ENCODE measurements around the gene AATF.

AATF gene

DNA sequence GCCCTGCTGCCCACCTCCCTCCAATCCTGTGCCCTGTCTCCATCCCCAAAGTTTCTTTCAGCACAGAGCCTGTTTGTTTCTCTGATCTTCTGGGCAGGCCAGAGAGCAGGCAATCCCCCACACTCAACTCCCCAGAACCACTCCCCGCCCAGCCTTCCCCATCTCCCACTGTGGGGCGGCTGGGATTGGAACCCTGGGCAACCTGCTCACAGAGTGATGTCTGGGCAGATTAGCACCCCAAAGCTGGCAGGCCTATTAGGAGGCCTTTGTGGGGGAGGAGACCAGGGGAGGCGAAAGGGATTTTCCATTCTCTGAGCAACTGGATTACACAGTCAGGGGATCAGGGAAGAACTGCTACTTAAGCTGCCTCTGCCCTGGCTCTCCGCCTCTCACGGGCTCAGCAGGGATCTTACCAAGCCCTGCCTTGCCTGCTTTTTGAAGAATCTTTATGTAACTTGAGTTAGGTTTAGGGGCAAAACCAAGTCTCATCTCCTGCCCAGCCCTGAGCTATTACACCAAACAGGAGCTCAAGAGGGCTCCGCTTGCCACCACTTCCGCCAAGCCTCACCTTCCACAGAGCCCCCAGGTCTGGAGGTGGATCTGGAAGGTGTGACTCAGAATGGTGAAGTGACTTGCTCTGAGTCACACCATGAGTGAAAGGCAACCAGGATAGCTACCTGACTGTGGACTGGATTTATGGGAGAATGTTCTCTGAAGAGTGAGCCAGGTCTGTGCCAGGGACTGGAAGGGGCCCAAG is 27.5 kb upstream of the AATF start:
- H3K4me3 ChIP-seq (ENCODE audit: low read depth, low read length): no peak overlapping the region
- no peak for TF ChIP-seq MYC (IDR thresholded peaks at IDR 0.05; ENCODE audit: low read depth, low read length)
- no peak for TF ChIP-seq POLR2A (IDR thresholded peaks at IDR 0.05; ENCODE audit: extremely low read depth, insufficient read length)
- TF ChIP-seq, protein P1, sequence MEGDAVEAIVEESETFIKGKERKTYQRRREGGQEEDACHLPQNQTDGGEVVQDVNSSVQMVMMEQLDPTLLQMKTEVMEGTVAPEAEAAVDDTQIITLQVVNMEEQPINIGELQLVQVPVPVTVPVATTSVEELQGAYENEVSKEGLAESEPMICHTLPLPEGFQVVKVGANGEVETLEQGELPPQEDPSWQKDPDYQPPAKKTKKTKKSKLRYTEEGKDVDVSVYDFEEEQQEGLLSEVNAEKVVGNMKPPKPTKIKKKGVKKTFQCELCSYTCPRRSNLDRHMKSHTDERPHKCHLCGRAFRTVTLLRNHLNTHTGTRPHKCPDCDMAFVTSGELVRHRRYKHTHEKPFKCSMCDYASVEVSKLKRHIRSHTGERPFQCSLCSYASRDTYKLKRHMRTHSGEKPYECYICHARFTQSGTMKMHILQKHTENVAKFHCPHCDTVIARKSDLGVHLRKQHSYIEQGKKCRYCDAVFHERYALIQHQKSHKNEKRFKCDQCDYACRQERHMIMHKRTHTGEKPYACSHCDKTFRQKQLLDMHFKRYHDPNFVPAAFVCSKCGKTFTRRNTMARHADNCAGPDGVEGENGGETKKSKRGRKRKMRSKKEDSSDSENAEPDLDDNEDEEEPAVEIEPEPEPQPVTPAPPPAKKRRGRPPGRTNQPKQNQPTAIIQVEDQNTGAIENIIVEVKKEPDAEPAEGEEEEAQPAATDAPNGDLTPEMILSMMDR (IDR thresholded peaks at IDR 0.05; ENCODE audit: low read depth, low read length): no peak
- TF ChIP-seq, protein P2, sequence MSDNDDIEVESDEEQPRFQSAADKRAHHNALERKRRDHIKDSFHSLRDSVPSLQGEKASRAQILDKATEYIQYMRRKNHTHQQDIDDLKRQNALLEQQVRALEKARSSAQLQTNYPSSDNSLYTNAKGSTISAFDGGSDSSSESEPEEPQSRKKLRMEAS (IDR thresholded peaks at IDR 0.05; ENCODE audit: low read depth, low read length): no peak
- DNase-seq (ENCODE audit: low read depth): no peak

DNA sequence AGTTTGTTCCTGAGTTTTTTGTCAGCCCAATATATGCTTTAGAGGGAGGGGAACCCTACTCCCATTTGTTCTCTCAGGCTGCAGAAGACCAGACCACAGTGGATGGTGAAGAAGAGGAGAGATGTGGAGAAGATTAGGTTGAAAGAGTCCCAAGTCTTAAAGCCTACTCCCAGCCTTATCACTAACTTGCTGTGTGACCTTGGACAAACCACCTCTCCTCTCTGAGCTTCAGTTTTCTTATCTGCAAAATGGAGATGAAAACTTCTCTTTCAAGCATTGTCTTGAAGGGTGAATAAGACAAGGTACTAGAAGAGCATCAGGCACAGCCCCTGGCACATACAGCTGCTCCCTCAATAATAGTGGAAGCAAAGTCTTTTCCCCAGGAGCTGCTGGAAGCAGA is 26.6 kb upstream of the AATF start:
- DNase-seq (ENCODE audit: low read depth): no peak
- no peak for TF ChIP-seq POLR2A (IDR thresholded peaks at IDR 0.05; ENCODE audit: extremely low read depth, insufficient read length)
- TF ChIP-seq, protein P2 (IDR thresholded peaks at IDR 0.05; ENCODE audit: low read depth, low read length): no peak
- no peak for TF ChIP-seq MYC (IDR thresholded peaks at IDR 0.05; ENCODE audit: low read depth, low read length)
- TF ChIP-seq, protein P1 (IDR thresholded peaks at IDR 0.05; ENCODE audit: low read depth, low read length): no peak
- no peak overlapping the region for H3K4me3 ChIP-seq (ENCODE audit: low read depth, low read length)

DNA sequence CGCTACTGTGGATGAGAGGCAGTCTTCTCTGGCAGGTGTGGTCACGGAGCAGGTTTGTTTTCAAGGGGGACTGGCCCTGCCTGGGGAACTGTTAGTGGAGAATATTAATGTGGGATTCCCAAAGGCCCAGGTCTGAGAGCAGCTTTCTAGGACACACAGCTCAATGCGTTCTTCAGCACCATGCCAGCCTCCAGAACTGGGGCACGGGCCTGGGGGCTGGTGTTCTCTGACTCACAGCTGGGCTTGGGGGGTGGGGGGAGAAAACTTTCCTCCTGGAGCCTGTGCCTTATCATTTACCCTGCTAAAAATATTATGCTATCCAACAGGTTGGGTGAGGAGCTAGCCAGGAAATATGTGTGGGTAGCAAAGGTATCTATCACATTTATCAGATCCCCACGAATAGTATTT is 24.9 kb upstream of the AATF start:
- no peak for DNase-seq (ENCODE audit: low read depth)
- no peak overlapping the region for H3K4me3 ChIP-seq (ENCODE audit: low read depth, low read length)
- TF ChIP-seq, protein P1 (IDR thresholded peaks at IDR 0.05; ENCODE audit: low read depth, low read length): no peak
- TF ChIP-seq, protein P2 (IDR thresholded peaks at IDR 0.05; ENCODE audit: low read depth, low read length): no peak
- TF ChIP-seq MYC (IDR thresholded peaks at IDR 0.05; ENCODE audit: low read depth, low read length) (no peak), POLR2A (IDR thresholded peaks at IDR 0.05; ENCODE audit: extremely low read depth, insufficient read length) (no peak)

DNA sequence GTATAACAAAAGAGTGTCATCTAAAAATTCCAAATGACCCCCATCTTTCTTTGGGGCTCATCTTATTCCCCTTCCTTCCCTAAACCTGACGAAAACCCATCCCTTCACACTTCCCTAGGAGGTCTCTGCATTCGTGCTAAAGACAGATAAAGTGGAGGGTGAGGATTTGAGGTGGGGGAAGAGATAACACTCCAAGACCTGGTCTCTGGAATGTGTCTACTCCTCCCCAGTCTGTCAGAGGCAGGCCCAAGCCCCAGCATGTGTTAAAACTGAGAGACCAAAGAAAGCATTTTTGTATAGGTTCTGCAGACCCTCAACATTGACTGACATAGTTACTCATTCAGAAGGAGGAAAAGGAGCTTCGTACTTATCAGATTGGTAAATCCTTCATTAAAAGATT is 22.5 kb upstream of the AATF start:
- no peak for DNase-seq (ENCODE audit: low read depth)
- H3K4me3 ChIP-seq (ENCODE audit: low read depth, low read length): no peak overlapping the region
- TF ChIP-seq, protein P2 (IDR thresholded peaks at IDR 0.05; ENCODE audit: low read depth, low read length): no peak
- TF ChIP-seq, protein P1 (IDR thresholded peaks at IDR 0.05; ENCODE audit: low read depth, low read length): no peak
- no peak for TF ChIP-seq MYC (IDR thresholded peaks at IDR 0.05; ENCODE audit: low read depth, low read length)
- TF ChIP-seq POLR2A (IDR thresholded peaks at IDR 0.05; ENCODE audit: extremely low read depth, insufficient read length): no peak

DNA sequence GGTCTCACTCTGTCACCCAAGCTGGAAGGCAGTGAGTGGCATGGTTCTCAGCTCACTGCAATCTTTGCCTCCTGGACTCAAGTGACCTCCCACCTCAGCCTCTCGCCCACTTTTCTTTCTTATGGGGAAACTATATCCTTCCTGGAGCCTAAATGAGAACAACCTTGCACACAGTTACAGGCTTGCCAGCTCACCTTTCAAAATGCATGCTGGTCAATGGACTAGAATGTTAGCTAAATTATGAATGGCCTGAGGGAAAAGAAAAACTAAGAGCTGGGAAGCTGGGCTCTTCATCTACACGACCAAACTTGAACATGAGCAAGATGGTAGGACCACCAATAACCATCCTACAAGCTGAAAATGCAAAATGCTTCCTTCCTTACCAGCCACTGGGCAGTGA is 22.1 kb upstream of the AATF start:
- no peak overlapping the region for H3K4me3 ChIP-seq (ENCODE audit: low read depth, low read length)
- no peak for DNase-seq (ENCODE audit: low read depth)
- TF ChIP-seq MYC (IDR thresholded peaks at IDR 0.05; ENCODE audit: low read depth, low read length): no peak
- no peak for TF ChIP-seq POLR2A (IDR thresholded peaks at IDR 0.05; ENCODE audit: extremely low read depth, insufficient read length)
- TF ChIP-seq, protein P1 (IDR thresholded peaks at IDR 0.05; ENCODE audit: low read depth, low read length): no peak
- TF ChIP-seq, protein P2 (IDR thresholded peaks at IDR 0.05; ENCODE audit: low read depth, low read length): no peak

All from NB4 (cell line).